Liver (tissue), 9 donors: ENCODE measurements around the gene CBX8. TPM values are rescaled to one million over a fixed set of nuclear protein-coding genes. Genes with fewer than 3 reads are reported as not detected.

ENCODE experiments used
- DNase-seq: peaks from one replicate; pipeline ENCODE4 v3.0.0-alpha.2; 2017; ENCODE audit warnings: low spot score
- H3K27ac ChIP-seq, 2 donors: one replicate each; pipeline ENCODE4 v1.7.0; 2013; ENCODE audit warnings: inconsistent platforms in 2 of 2, low read length in 2 of 2, control low read depth in 1 of 2, low read depth in 1 of 2, mild to moderate bottlenecking in 1 of 2
- H3K27me3 ChIP-seq, 4 donors: one replicate each; pipeline versions ENCODE4 v1.6.1 to v1.7.0; 2013; ENCODE audit warnings: low read length in 3 of 4, inconsistent platforms in 1 of 4, mild to moderate bottlenecking in 1 of 4, moderate library complexity in 1 of 4; ENCODE audit not compliant: control insufficient read depth in 4 of 4, insufficient read depth in 4 of 4
- H3K36me3 ChIP-seq, 4 donors: one replicate each; pipeline versions ENCODE4 v1.6.1 to v1.7.0; 2013; ENCODE audit warnings: low read length in 3 of 4, mild to moderate bottlenecking in 3 of 4, low read depth in 1 of 4, moderate library complexity in 1 of 4; ENCODE audit not compliant: control insufficient read depth in 4 of 4, insufficient read depth in 3 of 4
- H3K4me1 ChIP-seq, 4 donors: one replicate each; pipeline versions ENCODE4 v1.6.1 to v1.7.0; 2013; ENCODE audit warnings: low read length in 3 of 4, mild to moderate bottlenecking in 3 of 4, moderate library complexity in 1 of 4; ENCODE audit not compliant: control insufficient read depth in 4 of 4, insufficient read depth in 4 of 4
- H3K4me3 ChIP-seq, 3 donors: one replicate each; pipeline versions ENCODE4 v1.6.1 to v1.7.0; 2013; ENCODE audit warnings: low read length in 3 of 3, control low read depth in 1 of 3, low read depth in 1 of 3, mild to moderate bottlenecking in 1 of 3
- H3K9ac ChIP-seq, 2 donors: one replicate each; pipeline ENCODE4 v1.7.0; 2013; ENCODE audit warnings: low read length in 2 of 2, mild to moderate bottlenecking in 2 of 2, moderate library complexity in 2 of 2, control low read depth in 1 of 2, low read depth in 1 of 2
- H3K9me3 ChIP-seq, 4 donors: one replicate each; pipeline versions ENCODE4 v1.6.1 to v1.7.0; 2013; ENCODE audit warnings: low read length in 3 of 4; ENCODE audit not compliant: control insufficient read depth in 4 of 4
- ATF3 ChIP-seq: IDR thresholded peaks from 2 replicates; pipeline ENCODE4 v1.6.1; 2016; ENCODE audit warnings: antibody characterized with exemption
- CTCF ChIP-seq: fragments of 150-350 bp; IDR thresholded peaks from 2 replicates; pipeline ENCODE4 v1.5.1; 2017; ENCODE audit warnings: improper control_type of control experiment, low read depth, low read length; ENCODE audit not compliant: missing input control
- EGR1 ChIP-seq, 2 donors: IDR thresholded peaks; 2 replicates each; pipeline ENCODE4 v1.6.1; 2016 to 2018; ENCODE audit warnings: antibody characterized with exemption in 2 of 2, low read depth in 2 of 2
- FOXA1 ChIP-seq: IDR thresholded peaks from 2 replicates; pipeline ENCODE4 v1.6.1; 2016; ENCODE audit warnings: antibody characterized with exemption
- FOXA2 ChIP-seq: IDR thresholded peaks from 2 replicates; pipeline ENCODE4 v1.6.1; 2016; ENCODE audit warnings: antibody characterized with exemption
- GABPA ChIP-seq, 2 donors: IDR thresholded peaks in 1 of 2; conservative IDR thresholded peaks in 1 of 2; 2 replicates each; pipeline ENCODE4 v1.6.1; 2016; ENCODE audit warnings: antibody characterized with exemption in 2 of 2, mild to moderate bottlenecking in 1 of 2, moderate library complexity in 1 of 2
- HNF4A ChIP-seq, 2 donors: conservative IDR thresholded peaks; 2 replicates each; pipeline ENCODE4 v1.6.1; 2016; ENCODE audit warnings: antibody characterized with exemption in 2 of 2, mild to moderate bottlenecking in 2 of 2
- HNF4G ChIP-seq: IDR thresholded peaks from 2 replicates; pipeline ENCODE4 v1.6.1; 2016; ENCODE audit warnings: antibody characterized with exemption
- JUND ChIP-seq, 2 donors: IDR thresholded peaks; 2 replicates each; pipeline ENCODE4 v1.6.1; 2016; ENCODE audit warnings: antibody characterized with exemption in 2 of 2
- MAX ChIP-seq: IDR thresholded peaks from 2 replicates; pipeline ENCODE4 v1.6.1; 2016; ENCODE audit warnings: antibody characterized with exemption
- NR2F2 ChIP-seq: IDR thresholded peaks from 2 replicates; pipeline ENCODE4 v1.6.1; 2016; ENCODE audit warnings: antibody characterized with exemption
- RAD21 ChIP-seq, 2 donors: IDR thresholded peaks; 2 replicates each; pipeline ENCODE4 v1.6.1; 2016; ENCODE audit warnings: antibody characterized with exemption in 2 of 2, mild to moderate bottlenecking in 2 of 2
- REST ChIP-seq: IDR thresholded peaks from 2 replicates; pipeline ENCODE4 v1.6.1; 2016; ENCODE audit warnings: antibody characterized with exemption, mild to moderate bottlenecking
- RXRA ChIP-seq, 2 donors: IDR thresholded peaks; 2 replicates each; pipeline ENCODE4 v1.6.1; 2017 to 2018; ENCODE audit warnings: antibody characterized with exemption in 2 of 2, mild to moderate bottlenecking in 1 of 2
- SP1 ChIP-seq: IDR thresholded peaks from 2 replicates; pipeline ENCODE4 v1.6.1; 2018; ENCODE audit warnings: antibody characterized with exemption, mild to moderate bottlenecking
- TAF1 ChIP-seq: conservative IDR thresholded peaks from 2 replicates; pipeline ENCODE4 v1.6.1; 2016; ENCODE audit warnings: antibody characterized with exemption, mild to moderate bottlenecking
- YY1 ChIP-seq: IDR thresholded peaks from 2 replicates; pipeline ENCODE4 v1.6.1; 2016; ENCODE audit warnings: antibody characterized with exemption, mild to moderate bottlenecking
- ZBTB33 ChIP-seq: IDR thresholded peaks from 2 replicates; pipeline ENCODE4 v1.6.1; 2016; ENCODE audit warnings: antibody characterized with exemption
- WGBS: extraction: QIAGEN DNeasy Blood & Tissue Kit; methylation state at CpG from one replicate; pipeline ENCODE4 v1.1.7; 2013; 5-methylcytosine and 5-hydroxymethylcytosine counted together
- polyA plus RNA-seq, 2 donors: library from polyadenylated mRNA; stranded (reverse) in 1 of 2; unstranded in 1 of 2; fragments of 200-250 nt in 1 of 2; fragments of >200 nt in 1 of 2; fragmentation: Nextera tagmentation in 1 of 2; extraction: Ambion mirVana in 1 of 2; gene quantifications; one replicate each; pipeline versions ENCODE4 v1.2.1 to v1.2.3, GENCODE V29; 2013 to 2015
- total RNA-seq, 2 donors: library from RNA; depleted of rRNA; stranded (reverse); fragments of >200 nt; gene quantifications; one replicate each; pipeline ENCODE4 v1.2.3, GENCODE V29; 2014
- donor health status: healthy.
- donor health status: healthy.
- donor health status: healthy.
- donor health status: healthy.
- donor health status: healthy.

The CBX8 gene
- total and polyA plus RNA-seq, 4 donors: 0.75 to 2.7 (median 1.9) TPM

GRCh38 chr17:79845601-79845949, 48.7 kb upstream of the CBX8 start:
- no peaks in the 10 kb centered on the region for H3K27me3 ChIP-seq
- 44% methylated on average over 7 of the region's 7 CpGs for WGBS
- no peaks in the 10 kb centered on the region for H3K9me3 ChIP-seq
- H3K36me3 ChIP-seq: no peaks in the 10 kb centered on the region
- no peak for DNase-seq
- H3K4me3 ChIP-seq: no peak overlapping the region
- peaks cover 4 to 44% (median 27%) of the 10 kb centered on the region in 4 donors for H3K4me1 ChIP-seq
- H3K27ac ChIP-seq: peak overlapping the region; percentile 87 to 89
- peak overlapping the region in 1 of 2 donors; percentile 56 for H3K9ac ChIP-seq
- TF ChIP-seq RXRA (IDR thresholded peaks at IDR 0.05) (no peak), HNF4G (no peak), RAD21 (IDR thresholded peaks at IDR 0.05) (no peak), SP1 (no peak), JUND (IDR thresholded peaks at IDR 0.05) (peak in 1 of 2 donors; percentile 4), MAX (no peak), YY1 (no peak), ZBTB33 (no peak)

GRCh38 chr17:79844869-79845600, 48.2 kb upstream of the CBX8 start:
- no peaks in the 10 kb centered on the region for H3K36me3 ChIP-seq
- H3K4me1 ChIP-seq: peaks cover 9 to 50% (median 30%) of the 10 kb centered on the region in 4 donors
- WGBS: 5% methylated on average over 38 of the region's 38 CpGs

More at GRCh38 chr17:79844869-79845600, 48.2 kb upstream of the CBX8 start:
- DNase-seq: peak; percentile 52
- H3K4me3 ChIP-seq: peak overlapping the region in 1 of 3 donors; percentile 57
- H3K9me3 ChIP-seq: no peaks in the 10 kb centered on the region
- peak overlapping the region; percentile 87 to 89 for H3K27ac ChIP-seq
- no peak for TF ChIP-seq MAX
- no peak for TF ChIP-seq NR2F2
- no peak for TF ChIP-seq FOXA2
- peak; percentile 62 for TF ChIP-seq HNF4G
- TF ChIP-seq ZBTB33: no peak
- TF ChIP-seq RAD21 (IDR thresholded peaks at IDR 0.05): peak; percentile 37 to 45
- TF ChIP-seq JUND (IDR thresholded peaks at IDR 0.05): peak in 1 of 2 donors; percentile 13
- TF ChIP-seq YY1: no peak
- TF ChIP-seq ATF3: no peak
- peak; percentile 56 for TF ChIP-seq CTCF
- no peak for TF ChIP-seq FOXA1
- peak; percentile 35 to 38 for TF ChIP-seq RXRA (IDR thresholded peaks at IDR 0.05)
- TF ChIP-seq HNF4A (conservative IDR thresholded peaks at IDR 0.05): peak; percentile 74 to 77
- no peak for TF ChIP-seq TAF1
- TF ChIP-seq REST: no peak
- TF ChIP-seq EGR1 (IDR thresholded peaks at IDR 0.05; ENCODE audit: low read depth in 2 of 2): no peak
- peak; percentile 84 for TF ChIP-seq SP1
- TF ChIP-seq GABPA (IDR thresholded peaks at IDR 0.05 in 1 of 2, conservative IDR thresholded peaks at IDR 0.05 in 1 of 2): no peak
- H3K27me3 ChIP-seq: no peaks in the 10 kb centered on the region
- H3K9ac ChIP-seq: peak overlapping the region in 1 of 2 donors; percentile 56
